ENCODE data around the gene DENND1A. TPM values are rescaled to one million over a fixed set of nuclear protein-coding genes. Genes with fewer than 3 reads are reported as not detected.

DENND1A gene
- total RNA-seq, 6 experiments from 2014 or later = 13.9 to 22.6 (median 16.3) TPM

- H3K4me3 ChIP-seq = no peak overlapping the region
- H3K4me1 ChIP-seq = no peaks in the 10 kb centered on the region
- DNase-seq = no peak
- intact Hi-C loops (cut with DNase I) = no loop called here
- no peak for ATAC-seq
- H3K9me3 ChIP-seq = no peaks in the 10 kb centered on the region
- no peaks in the 10 kb centered on the region for H3K36me3 ChIP-seq
- no peak for TF ChIP-seq CTCF (IDR thresholded peaks at IDR 0.05)
- no peak for TF ChIP-seq POLR2A (IDR thresholded peaks at IDR 0.05)
- H3K27ac ChIP-seq = no peak overlapping the region
- H3K27me3 ChIP-seq = no peaks in the 10 kb centered on the region
- WGBS (ENCODE audit: insufficient coverage, low coverage, low lambda C conversion rate, missing lambda C conversion rate) = 82% methylated on average over 5 of the region's 5 CpGs
Measured at GRCh38 chr9:123391233-123391632, 538.7 kb downstream of the DENND1A start.

- ATAC-seq (no peak), DNase-seq (no peak)
- Histone ChIP-seq H3K9me3 (no peaks in the 10 kb centered on the region), H3K27ac (no peak overlapping the region), H3K4me1 (no peaks in the 10 kb centered on the region), H3K27me3 (no peaks in the 10 kb centered on the region), H3K36me3 (no peaks in the 10 kb centered on the region), H3K4me3 (no peak overlapping the region)
- WGBS (ENCODE audit: insufficient coverage, low coverage, low lambda C conversion rate, missing lambda C conversion rate) = 92% methylated on average over 6 of the region's 23 CpGs
- no peak for TF ChIP-seq POLR2A (IDR thresholded peaks at IDR 0.05)
- TF ChIP-seq CTCF (IDR thresholded peaks at IDR 0.05) = no peak
- intact Hi-C loops (cut with DNase I) = no loop called here
Measured at GRCh38 chr9:123390337-123391135, 539.4 kb downstream of the DENND1A start.

- Histone ChIP-seq H3K9me3 (no peaks in the 10 kb centered on the region), H3K27ac (no peak overlapping the region), H3K27me3 (no peaks in the 10 kb centered on the region), H3K4me3 (no peak overlapping the region), H3K4me1 (no peaks in the 10 kb centered on the region), H3K36me3 (no peaks in the 10 kb centered on the region)
- WGBS (ENCODE audit: insufficient coverage, low coverage, low lambda C conversion rate, missing lambda C conversion rate) = 83% methylated on average over 1 of the region's 12 CpGs
- DNase-seq = no peak
- no peak for ATAC-seq
- intact Hi-C loops (cut with DNase I) = no loop called here
- no peak for TF ChIP-seq CTCF (IDR thresholded peaks at IDR 0.05)
Measured at GRCh38 chr9:123389698-123390097, 540.2 kb downstream of the DENND1A start.

- Histone ChIP-seq H3K27ac (no peak overlapping the region), H3K36me3 (no peaks in the 10 kb centered on the region), H3K9me3 (no peaks in the 10 kb centered on the region), H3K4me1 (no peaks in the 10 kb centered on the region), H3K4me3 (no peak overlapping the region), H3K27me3 (no peaks in the 10 kb centered on the region)
- intact Hi-C loops (cut with DNase I) = no loop called here
- DNase-seq = no peak
- TF ChIP-seq CTCF (IDR thresholded peaks at IDR 0.05) (no peak), POLR2A (IDR thresholded peaks at IDR 0.05) (no peak)
- no peak for ATAC-seq
- 43% methylated on average over 2 of the region's 10 CpGs for WGBS (ENCODE audit: insufficient coverage, low coverage, low lambda C conversion rate, missing lambda C conversion rate)
Measured at GRCh38 chr9:123389070-123389469, 540.9 kb downstream of the DENND1A start.

Measured in right lobe of liver (tissue), 6 donors.